GM19240 (cell line): ENCODE measurements around the gene FAM13A.
"Not testable (repeated sequence)": the region's sequence is repeated elsewhere in the genome, so short reads cannot be mapped to it uniquely, and the experiment has no call there.

Experiments
- DNase-seq: peaks from one replicate; pipeline ENCODE4 v3.0.0; 2011; ENCODE audit warnings: low spot score; ENCODE audit not compliant: insufficient read length

Gene FAM13A

GRCh38 chr4:88907478-88907877 is 149.5 kb downstream of the FAM13A start:
- DNase-seq, result no peak

GRCh38 chr4:88904240-88904639 is 152.7 kb downstream of the FAM13A start:
- DNase-seq, result not testable (repeated sequence)

- no peak for DNase-seq
These were observed 156.6 kb downstream of the FAM13A start for GRCh38 chr4:88900432-88900831.

- no peak for DNase-seq
These were observed 159.2 kb downstream of the FAM13A start for GRCh38 chr4:88897752-88898151.

- no peak for DNase-seq
These were observed 159.8 kb downstream of the FAM13A start for GRCh38 chr4:88897180-88897579.

GRCh38 chr4:88893961-88894360 is 163.0 kb downstream of the FAM13A start:
- no peak for DNase-seq

- DNase-seq, result no peak
These were observed 164.3 kb downstream of the FAM13A start for GRCh38 chr4:88892646-88893045.

GRCh38 chr4:88891636-88892035 is 165.3 kb downstream of the FAM13A start:
- DNase-seq, result no peak

GRCh38 chr4:88887409-88887808 is 169.6 kb downstream of the FAM13A start:
- DNase-seq, result not testable (repeated sequence)

- no peak for DNase-seq
These were observed 175.8 kb downstream of the FAM13A start for GRCh38 chr4:88881227-88881569.

GRCh38 chr4:88880501-88881226 is 176.3 kb downstream of the FAM13A start:
- DNase-seq, result no peak

- no peak for DNase-seq
These were observed 177.0 kb downstream of the FAM13A start for GRCh38 chr4:88879991-88880390.

GRCh38 chr4:88878642-88879041 is 178.3 kb downstream of the FAM13A start:
- no peak for DNase-seq

GRCh38 chr4:88870428-88870827 is 186.6 kb downstream of the FAM13A start:
- DNase-seq, result no peak

GRCh38 chr4:88868510-88868909 is 188.5 kb downstream of the FAM13A start:
- no peak for DNase-seq

GRCh38 chr4:88866862-88867550 is 190.0 kb downstream of the FAM13A start:
- no peak for DNase-seq

- DNase-seq, result no peak
These were observed 191.5 kb downstream of the FAM13A start for GRCh38 chr4:88865466-88865865.

GRCh38 chr4:88865046-88865445 is 191.9 kb downstream of the FAM13A start:
- DNase-seq, result no peak

- DNase-seq, result no peak
These were observed 196.4 kb downstream of the FAM13A start for GRCh38 chr4:88860586-88860985.

- DNase-seq, result no peak
These were observed 197.7 kb downstream of the FAM13A start for GRCh38 chr4:88859191-88859812.

- peak; percentile 15 for DNase-seq
These were observed 198.2 kb downstream of the FAM13A start for GRCh38 chr4:88858752-88859151.

- no peak for DNase-seq
These were observed 199.4 kb downstream of the FAM13A start for GRCh38 chr4:88857588-88857987.

- DNase-seq, result no peak
These were observed 202.5 kb downstream of the FAM13A start for GRCh38 chr4:88854481-88854880.
